Measurements from ENCODE around the gene POLDIP2.

The POLDIP2 gene

GRCh38 chr17:28357061-28357900 is at the start of gene POLDIP2:
Gene POLDIP2, minus strand, starts transcription at chr17:28357527. Its CDS starts 79 bp downstream, at chr17:28357448.
- peak; percentile 89 to 92 for DNase-seq (ENCODE audit: low read depth in 2 of 2)

GRCh38 chr17:28406473-28406814 is 49.1 kb upstream of the POLDIP2 start:
- DNase-seq (ENCODE audit: low read depth in 2 of 2), result no peak

DNA sequence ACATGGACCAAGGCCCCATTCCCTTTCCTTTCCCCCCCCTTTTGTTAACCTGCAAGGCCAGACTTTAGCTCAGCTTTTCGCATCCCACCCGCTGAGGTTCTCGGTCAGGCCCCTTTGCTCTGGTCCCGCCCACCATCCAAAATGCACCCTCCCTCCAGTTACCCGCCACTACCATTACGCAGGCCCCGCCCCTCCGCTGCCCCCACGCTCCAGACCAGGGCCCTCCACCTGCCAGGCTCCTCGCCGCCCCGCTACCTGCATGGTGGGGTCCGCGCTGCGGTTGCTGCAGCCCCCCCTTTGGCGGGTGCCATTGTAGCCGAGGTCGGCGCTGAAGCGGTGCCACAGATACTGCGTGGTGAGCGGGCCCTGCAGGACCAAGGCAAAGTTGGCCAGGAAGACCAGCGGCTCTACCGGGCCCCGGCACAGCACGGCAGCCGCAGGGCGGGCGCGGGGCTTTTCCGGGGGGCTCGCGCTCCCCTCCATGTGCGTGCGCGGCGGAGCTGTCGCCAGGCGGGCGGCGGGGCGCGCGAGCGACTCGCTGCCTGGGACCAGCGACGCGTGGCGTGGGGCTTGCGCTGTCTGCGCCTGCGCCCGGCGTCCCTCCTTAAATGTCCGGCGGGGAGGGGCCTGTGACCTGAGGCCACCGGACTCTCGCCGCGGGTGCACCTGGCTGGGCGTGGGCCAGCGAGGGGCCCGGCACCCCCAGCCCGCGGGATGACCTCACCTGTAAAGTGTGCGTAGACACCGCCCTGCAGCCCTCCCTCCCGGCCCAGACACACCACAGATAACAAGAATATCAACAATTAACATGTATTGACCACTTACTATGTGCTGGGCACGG is 48.5 kb upstream of the POLDIP2 start, which contains the start of gene SLC46A1:
SLC46A1 (minus strand) TSS at position 581 of the 841 bp plus-strand sequence; CDS start at position 483, 98 bp downstream.
- peak in 1 of 2 donors; percentile 19 for DNase-seq (ENCODE audit: low read depth in 2 of 2)

- no peak for DNase-seq (ENCODE audit: low read depth in 2 of 2)
Measured at GRCh38 chr17:28404812-28405570, 47.7 kb upstream of the POLDIP2 start.

DNA sequence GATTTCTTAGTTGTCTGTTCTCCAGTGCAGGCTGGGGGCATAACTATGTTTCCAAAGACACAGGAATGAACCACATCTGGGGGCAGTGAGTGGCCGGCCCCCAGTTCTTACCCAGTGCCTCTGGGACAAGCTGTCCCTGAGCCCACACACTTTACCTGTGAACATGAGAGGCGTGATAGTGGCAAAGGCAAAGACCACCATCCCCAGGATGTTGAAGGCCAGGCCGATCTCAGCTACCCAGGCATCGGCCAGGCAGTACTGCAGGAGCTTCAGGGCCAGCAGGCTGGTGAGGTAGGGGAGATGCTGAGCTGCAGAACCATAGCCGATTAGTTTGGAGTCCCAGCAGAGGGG is 47.1 kb upstream of the POLDIP2 start:
- DNase-seq (ENCODE audit: low read depth in 2 of 2), result no peak

GRCh38 chr17:28404007-28404406 is 46.7 kb upstream of the POLDIP2 start:
- no peak for DNase-seq (ENCODE audit: low read depth in 2 of 2)

DNA sequence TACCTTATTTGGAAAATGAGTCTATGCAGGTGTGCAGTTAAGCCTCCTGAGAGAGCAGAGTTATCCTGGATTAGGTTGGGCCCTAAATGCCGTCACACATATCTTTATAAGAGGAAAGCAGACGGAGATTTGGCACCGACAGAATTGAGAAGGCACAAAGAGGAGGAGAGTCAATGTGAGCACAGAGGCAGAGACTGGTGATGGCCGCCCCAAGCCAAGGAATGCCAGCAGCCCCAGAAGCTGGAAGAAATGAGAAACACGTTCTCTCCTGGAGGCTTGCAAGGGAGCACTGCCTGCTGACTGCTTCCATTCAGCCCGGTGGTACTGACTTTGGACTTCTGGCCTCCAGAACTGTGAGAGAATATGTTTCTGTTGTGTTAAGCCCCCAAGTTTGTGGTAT is 45.5 kb upstream of the POLDIP2 start:
- DNase-seq (ENCODE audit: low read depth in 2 of 2), result no peak

GRCh38 chr17:28402224-28402630 is 44.9 kb upstream of the POLDIP2 start:
- DNase-seq (ENCODE audit: low read depth in 2 of 2), result no peak

- no peak for DNase-seq (ENCODE audit: low read depth in 2 of 2)
Measured at GRCh38 chr17:28399808-28400207, 42.5 kb upstream of the POLDIP2 start.

DNA sequence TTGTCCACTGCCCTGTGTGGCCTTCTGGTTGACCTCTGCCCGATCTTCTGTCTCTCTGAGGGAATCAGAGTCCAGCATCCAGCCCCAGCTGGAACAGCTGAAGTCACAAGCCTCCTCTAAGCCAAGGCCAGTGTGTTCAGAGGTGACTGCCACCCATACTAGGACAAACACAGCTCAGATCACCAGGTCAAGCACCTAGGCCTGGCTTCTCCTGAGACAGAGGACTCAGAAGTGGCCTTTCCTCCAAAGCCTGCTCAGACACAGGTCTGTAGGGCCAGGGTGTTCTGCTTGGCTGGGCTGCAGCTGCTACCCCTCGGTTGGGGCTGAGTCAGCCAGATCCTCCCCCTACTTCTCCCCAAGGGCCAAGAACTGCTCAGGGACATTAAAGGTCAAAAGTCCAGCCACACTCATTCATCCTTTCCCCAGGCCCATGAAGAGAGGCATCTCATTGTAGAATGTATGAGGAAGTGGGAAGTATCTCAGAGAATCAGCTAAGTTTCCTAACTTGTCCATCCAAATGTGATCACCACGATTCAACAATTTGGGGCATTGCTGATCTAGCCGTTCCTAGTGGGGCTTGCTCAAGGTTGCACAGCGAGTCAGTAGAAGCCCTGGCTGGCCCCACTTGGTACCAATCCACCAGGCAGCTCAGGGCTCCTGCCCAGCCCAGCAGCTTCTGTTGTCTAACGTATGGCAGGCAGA is 41.1 kb upstream of the POLDIP2 start:
- DNase-seq (ENCODE audit: low read depth in 2 of 2), result no peak

GRCh38 chr17:28397687-28398279 is 40.5 kb upstream of the POLDIP2 start:
- no peak for DNase-seq (ENCODE audit: low read depth in 2 of 2)

DNA sequence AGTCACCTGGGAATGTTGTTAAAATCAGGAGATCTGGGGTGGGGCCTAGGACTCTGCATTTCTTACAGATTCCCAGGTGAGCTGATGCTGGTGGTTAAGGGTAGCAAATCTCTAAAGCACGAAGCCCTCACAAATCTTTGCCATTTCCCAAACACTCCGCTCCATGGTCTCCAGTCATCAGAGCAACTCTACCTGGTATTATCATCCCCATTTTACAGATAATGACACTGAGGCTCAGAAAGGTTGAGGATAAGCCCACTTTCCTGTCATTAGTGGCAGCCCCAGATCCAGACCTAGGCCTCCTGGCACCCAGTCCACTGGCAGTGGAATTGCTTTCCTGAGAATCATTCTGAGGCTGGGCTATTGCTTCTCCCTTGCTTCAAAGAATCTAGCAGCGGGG is 39.9 kb upstream of the POLDIP2 start:
- DNase-seq (ENCODE audit: low read depth in 2 of 2), result no peak

- DNase-seq (ENCODE audit: low read depth in 2 of 2), result no peak
Measured at GRCh38 chr17:28396635-28397239, 39.4 kb upstream of the POLDIP2 start.

DNA sequence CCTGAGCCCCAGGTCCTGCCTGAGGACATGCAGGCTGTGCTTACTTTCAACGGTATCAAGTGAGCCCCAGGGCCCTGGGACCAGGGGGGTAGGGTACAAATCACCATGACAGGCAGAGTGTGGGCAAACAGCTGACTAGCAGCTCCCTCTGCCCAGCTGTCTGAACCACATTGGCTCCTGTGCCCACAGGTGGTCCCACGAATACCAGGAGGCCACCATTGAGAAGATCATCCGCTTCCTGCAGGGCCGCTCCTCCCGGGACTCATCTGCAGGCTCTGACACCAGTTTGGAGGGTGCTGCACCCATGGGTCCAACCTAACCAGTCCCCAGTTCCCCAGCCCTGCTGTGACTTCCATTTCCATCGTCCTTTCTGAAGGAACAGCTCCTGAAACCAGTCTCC is 38.6 kb upstream of the POLDIP2 start:
- DNase-seq (ENCODE audit: low read depth in 2 of 2), result no peak

GRCh38 chr17:28395426-28395825 is 38.1 kb upstream of the POLDIP2 start:
- DNase-seq (ENCODE audit: low read depth in 2 of 2), result no peak

DNA sequence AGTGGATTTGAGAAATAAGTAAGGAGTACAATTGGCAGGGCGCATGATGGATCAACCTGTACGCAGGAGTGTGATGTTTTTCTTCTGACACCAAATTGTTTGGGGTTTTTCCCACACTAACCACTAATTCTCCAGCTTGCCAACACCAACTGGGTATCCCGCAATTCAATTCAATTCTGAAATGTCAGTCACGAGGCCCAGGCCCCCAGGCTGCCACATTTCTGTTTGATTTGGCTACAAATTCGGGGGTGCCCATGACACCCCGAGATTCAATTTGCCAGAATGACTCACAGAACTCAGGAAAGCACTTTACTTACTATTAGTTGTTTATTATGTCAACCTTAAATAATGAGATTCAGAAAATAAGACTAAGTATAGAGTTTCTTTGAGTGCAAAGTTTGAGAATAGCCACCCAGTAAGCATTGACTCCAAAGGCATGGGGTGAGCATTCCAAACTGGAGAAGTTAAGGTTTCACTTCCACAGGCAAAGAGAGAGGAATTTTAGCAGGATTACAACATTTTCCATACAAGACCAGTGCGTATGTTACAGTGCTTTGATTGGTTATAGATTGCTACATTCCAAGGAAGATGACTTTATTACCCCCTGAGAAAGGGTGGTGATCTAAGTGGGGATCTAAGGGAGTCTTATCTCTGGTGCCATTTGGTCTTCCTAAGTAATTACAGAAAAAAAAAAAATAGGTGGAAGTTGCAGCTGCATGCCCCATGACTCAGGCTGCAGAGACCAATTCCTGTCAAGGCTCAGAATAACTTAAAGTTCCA is 37.2 kb upstream of the POLDIP2 start:
- DNase-seq (ENCODE audit: low read depth in 2 of 2), result no peak

GRCh38 chr17:28392491-28392890 is 35.2 kb upstream of the POLDIP2 start:
- DNase-seq (ENCODE audit: low read depth in 2 of 2), result no peak

DNA sequence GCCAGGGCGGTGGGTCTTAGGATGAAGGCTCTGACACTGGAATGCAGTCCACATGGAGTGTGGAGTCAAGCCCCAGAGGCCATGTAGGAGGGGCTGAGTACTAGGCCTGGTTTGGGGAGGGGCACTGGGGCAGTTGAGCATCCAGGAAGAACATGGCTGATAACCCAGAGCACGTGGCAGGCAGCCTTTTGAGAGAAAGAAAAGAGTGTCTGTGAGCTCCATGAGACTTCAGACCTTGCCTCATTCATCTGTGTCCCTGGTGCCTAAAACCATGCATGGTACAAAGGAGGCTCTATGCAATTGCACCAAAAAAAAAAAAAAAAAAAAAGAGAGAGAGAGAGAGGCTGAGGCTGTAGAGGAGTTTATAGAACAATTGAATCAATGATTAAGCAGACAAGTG is 34.1 kb upstream of the POLDIP2 start:
- DNase-seq (ENCODE audit: low read depth in 2 of 2), result no peak

- no peak for DNase-seq (ENCODE audit: low read depth in 2 of 2)
Measured at GRCh38 chr17:28390984-28391383, 33.7 kb upstream of the POLDIP2 start.

- no peak for DNase-seq (ENCODE audit: low read depth in 2 of 2)
Measured at GRCh38 chr17:28390563-28390962, 33.2 kb upstream of the POLDIP2 start.
